ENCODE results near the gene FAAP20.
A peak's percentile ranks its signal among the peaks of the same experiment; 100 is the strongest.

The FAAP20 gene

GRCh38 chr1:2194898-2195673 lies 514 bp upstream of the FAAP20 start:
- DNase-seq (ENCODE audit: low spot score): peak; percentile 93

GRCh38 chr1:2193514-2194281 lies 874 bp downstream of the FAAP20 start:
- no peak for DNase-seq (ENCODE audit: low spot score)

DNA sequence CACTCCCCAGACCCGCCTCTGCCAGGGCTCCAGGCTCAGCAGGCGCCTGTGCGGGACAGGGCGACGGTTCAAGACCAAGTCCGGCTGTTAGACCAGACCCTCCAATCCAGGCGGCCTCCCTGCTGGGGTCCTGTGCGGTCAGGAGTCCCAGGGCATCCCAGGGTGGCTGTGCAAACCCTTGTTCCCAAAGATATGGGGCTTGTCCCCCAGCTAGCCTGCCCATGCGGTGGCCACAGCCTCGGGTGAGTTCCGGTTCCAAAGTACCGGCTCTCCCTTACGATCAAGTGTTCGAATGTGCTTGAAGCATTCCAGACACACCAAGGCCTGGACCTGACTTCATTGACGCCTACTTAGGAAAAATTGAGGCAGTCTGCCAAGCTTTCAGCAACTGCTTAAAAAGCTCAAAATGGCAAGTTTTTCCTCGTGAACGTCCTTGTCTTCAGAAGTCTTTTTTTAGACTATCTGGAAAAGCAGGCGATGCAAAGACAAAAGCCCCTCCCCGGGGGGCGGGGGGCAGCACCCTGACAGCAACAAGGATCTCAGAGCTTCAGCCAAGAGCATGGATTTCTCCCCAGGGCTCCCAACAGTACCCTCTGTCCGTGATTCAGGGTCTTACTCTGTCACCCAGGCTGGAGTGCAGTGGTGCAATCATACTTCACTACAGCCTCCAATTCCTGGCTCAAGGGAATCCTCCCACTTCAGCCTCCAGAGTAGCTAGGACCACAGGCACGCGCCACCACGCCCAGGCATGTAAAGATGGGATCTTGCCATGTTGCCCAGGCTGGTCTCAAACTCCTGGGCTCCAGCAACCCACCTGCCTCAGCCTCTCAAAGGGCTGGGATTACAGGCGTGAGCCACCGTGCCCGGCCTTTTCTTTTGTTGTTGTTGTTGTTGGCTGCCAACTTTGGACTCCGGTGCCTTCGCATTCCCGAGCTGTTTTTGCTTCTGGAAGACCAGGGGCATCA lies 2.3 kb downstream of the FAAP20 start:
- no peak for DNase-seq (ENCODE audit: low spot score)

DNA sequence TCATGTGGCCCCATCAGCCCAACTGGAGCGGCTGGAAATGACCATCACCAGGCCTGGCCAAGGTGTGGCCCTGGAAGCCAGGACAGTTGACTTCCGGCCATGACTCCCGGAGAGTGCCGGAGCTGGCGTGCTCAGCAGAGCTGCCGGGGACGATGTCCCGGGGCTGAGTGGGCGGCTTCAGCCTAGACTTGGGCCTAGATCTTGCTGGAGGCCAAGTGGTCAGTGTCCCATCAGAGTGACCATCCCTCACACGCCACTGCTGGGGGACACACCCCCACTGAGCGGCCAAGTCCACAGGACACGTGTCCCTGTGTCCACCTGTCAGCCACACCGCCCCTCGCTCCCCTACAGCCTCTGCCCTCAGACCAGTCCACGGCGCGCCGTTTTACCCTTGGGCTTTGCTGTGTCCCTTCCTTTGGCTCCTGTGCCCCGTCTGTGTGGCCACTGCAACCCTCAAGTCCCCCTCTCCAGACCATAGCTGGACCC lies 4.0 kb downstream of the FAAP20 start:
- DNase-seq (ENCODE audit: low spot score): no peak

DNA sequence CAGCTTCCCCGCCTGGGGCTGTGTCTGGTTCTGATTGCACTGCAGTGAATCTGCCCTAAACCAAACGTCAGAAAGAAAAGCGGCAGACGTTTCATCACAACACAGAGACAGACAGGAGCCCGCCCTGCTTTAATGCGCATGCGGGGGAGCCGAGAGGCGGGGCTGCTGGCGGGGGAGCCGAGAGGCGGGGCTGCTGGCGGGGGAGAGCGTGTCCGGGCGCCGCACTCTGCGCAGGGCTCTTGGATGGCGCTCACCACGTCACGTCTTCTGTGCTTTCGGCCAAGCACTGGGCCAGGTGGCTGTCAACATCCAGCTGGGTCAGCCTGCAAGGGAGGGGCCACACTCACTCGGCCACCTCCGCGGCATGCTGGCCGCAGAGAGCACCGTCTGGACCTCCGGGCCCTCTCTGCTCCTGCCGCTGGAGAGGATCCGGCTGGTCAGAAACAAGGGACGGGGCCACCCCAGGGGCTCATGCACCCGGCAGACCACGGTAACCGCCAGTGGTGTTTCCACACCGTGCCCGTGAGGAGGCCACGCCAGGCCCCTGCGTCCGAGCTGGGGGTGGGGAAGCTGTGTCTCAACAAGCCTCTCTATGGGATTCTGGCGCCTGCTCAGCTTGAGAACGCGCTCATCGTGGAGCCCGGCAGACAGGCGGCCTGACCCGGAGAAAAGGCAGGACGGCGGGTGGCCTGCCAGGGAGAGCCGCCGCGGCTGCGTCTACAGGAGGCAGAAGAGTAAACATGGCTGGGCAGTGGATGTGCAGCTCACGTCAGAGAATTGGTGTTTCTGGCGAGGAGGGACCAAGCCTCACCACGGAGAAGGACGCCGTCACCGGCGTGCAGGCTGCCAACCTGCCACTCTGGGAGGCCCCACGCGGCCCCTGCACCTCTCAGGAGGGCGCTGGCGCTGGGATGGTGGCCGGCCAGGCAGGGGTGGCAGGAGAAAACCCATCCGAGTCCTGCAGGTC lies 4.8 kb downstream of the FAAP20 start:
- peak; percentile 88 for DNase-seq (ENCODE audit: low spot score)

DNA sequence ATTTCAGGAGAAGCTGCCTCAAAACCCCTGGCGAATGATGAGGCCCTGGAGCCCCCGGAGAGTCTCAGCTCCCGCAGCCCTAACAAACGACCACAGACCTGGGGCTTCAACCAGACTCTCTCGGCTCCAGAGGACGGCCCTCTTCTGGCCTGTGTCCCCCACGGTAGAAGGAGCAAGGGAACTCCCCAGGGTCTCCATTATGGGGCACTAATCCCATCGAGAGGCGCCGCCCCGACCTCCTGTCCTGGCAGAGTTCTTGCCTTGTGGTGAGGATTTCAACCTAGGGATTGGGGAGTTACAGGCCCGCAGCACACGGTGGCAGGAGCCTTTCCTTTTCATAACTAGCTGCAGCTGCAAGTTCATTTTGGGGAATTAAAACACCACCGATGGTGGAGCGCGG lies 6.2 kb downstream of the FAAP20 start:
- DNase-seq (ENCODE audit: low spot score): no peak

- no peak for DNase-seq (ENCODE audit: low spot score)
Measured at GRCh38 chr1:2187619-2188018, 7.0 kb downstream of the FAAP20 start.

GRCh38 chr1:2186901-2187300 lies 7.7 kb downstream of the FAAP20 start:
- no peak for DNase-seq (ENCODE audit: low spot score)

DNA sequence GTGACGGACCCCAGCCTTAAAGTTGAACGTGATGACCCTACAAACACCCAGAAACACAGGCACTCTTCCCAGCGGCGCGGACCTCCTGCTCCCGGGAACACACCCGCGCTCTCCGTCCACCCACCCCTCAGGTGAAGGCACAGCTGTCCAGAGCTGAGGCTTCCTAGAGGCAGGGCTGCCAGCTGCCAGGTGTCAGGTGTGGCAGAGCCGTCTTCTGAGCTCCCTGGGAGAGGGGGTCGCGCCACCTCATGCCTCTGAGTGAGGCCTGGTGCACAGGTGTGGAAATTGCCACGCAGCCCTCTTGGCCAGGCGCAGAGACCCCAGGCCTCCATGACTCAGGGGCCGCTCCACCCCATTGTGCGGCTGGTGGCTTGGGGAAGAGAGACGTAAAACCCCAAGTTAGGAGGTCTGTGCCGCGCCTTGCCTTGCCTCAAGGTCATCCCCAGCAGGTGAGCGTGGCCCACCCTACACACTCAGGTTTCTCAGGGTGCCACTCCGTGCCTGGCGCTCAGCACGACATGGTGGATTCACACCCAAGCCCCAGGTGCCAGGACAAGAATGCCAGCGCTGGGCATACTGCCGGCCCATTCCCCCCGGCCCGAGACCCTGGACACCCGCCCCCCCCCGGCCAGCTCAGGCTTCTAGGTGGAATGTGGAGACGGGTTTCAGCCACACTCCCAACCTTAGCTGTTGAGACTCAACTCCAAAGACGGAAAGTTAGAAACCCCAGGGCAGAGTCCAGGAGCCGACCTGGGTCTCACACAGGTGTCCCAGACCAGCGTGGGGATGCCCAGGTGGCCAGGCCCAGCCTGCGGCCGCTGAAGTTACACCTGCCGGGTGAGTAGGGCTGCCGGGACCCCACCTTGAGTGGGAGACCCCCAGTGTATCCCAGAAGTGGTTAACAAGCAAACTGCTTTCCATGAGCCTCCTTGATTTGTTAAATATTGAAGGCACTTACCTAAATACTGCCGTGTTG lies 8.4 kb downstream of the FAAP20 start:
- DNase-seq (ENCODE audit: low spot score): no peak

- DNase-seq (ENCODE audit: low spot score): no peak
Measured at GRCh38 chr1:2184934-2185333, 9.6 kb downstream of the FAAP20 start.

DNA sequence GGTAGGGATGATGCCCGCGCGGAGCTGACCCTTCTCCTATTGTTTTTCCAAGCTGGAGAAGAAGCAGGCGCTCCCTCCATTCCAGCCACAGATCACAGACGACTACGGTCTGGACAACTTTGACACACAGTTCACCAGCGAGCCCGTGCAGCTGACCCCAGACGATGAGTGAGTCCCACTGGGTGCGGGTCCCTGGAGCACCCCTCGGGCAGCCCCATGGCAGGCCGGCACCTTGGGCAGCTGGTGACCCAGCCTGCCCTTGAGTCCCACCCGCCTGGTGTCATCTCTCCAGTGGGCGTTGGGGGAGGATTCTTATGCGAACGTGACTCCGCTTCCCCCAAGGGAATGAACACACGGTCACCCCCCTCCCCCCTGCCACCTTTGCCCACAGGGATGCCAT lies 10.0 kb downstream of the FAAP20 start:
- DNase-seq (ENCODE audit: low spot score): no peak

- no peak for DNase-seq (ENCODE audit: low spot score)
Measured at GRCh38 chr1:2183937-2184334, 10.6 kb downstream of the FAAP20 start.

DNA sequence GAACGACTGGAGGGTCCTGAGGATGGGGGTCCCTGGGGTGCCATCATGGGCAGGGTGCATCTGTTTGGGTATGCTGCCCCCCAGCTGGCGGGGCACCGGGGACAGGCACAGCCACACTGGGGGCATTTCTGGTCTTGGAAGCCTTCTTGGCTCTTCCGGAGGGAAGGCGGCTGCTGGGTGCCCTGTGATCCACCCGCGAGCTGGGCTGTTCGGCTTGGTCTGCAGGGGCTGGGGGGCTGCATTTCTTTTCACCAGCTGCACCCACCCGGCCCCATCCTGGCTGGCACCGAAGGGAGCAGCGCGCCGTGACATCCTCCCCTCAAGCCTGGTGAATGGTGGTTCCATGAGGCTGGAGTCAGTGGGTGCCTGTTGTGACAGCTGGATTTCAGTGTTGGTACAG lies 12.2 kb downstream of the FAAP20 start:
- DNase-seq (ENCODE audit: low spot score): no peak

GRCh38 chr1:2181752-2182151 lies 12.8 kb downstream of the FAAP20 start:
- DNase-seq (ENCODE audit: low spot score): no peak

GRCh38 chr1:2181271-2181670 lies 13.3 kb downstream of the FAAP20 start:
- no peak for DNase-seq (ENCODE audit: low spot score)

DNA sequence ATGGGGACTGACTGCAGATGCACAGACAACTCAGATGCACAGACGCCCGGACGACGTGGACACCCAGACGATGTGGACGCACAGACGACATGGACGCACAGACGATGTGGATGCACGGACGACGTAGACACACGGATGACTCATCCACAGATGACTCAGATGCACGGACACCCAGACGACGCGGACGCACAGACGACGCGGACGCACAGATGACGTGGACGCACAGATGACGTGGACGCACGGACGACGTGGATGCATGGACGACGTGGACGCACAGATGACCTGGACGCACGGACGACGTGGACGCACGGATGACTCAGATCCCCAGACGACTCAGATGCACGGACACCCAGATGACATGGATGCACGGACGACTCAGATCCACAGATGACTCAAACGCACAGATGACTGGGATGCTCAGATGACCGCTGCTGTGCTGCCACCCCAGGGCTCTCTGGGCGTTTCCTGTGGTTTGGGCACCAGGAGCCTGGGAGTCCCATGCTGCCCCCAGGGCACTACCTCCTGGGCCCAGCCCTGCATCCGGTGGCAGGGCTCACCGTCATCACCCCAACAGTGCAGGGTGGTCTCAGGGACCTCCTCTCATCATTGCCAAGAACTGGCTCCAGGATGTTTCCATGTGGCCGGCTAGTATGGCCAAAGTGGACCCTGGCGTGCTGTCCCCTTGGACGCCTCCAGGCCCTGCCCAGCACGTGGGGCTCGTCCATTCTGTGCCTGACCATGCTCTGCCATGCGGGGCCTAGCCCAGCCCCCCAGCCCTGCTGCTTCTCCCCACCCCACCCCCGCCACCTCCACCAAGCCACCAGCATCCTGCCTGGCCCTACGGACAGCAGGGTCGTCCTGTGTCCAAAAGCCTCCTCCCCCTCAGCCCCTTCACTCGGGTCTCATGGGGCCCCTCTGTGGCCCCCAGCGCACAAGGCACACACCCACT lies 14.0 kb downstream of the FAAP20 start:
- no peak for DNase-seq (ENCODE audit: low spot score)

GRCh38 chr1:2179283-2180013 lies 15.1 kb downstream of the FAAP20 start:
- DNase-seq (ENCODE audit: low spot score): no peak

- no peak for DNase-seq (ENCODE audit: low spot score)
Measured at GRCh38 chr1:2178875-2179274, 15.7 kb downstream of the FAAP20 start.

Data from iPS-NIHi11 (cell line).